ENCODE results near the gene HES7.

GRCh38 chr17:8079291-8080207, 44.4 kb downstream of the HES7 start:
- no peak for TF ChIP-seq EZH2 (IDR thresholded peaks at IDR 0.05; ENCODE audit: borderline replicate concordance, low read length)
- TF ChIP-seq CTCF (conservative IDR thresholded peaks at IDR 0.05 in 1 of 2, IDR thresholded peaks at IDR 0.05 in 1 of 2; ENCODE audit: extremely low read depth in 1 of 2, insufficient read depth in 1 of 2, low read depth in 1 of 2, low read length in 2 of 2), result peak; percentile 54 to 85
